NCI-H2107 (cell line): ENCODE results near the gene LYZL6.
"Not testable (repeated sequence)": the region's sequence is repeated elsewhere in the genome, so short reads cannot be mapped to it uniquely, and the experiment has no call there.

Source experiments
- DNase-seq: peaks from one replicate; lab custom pipeline; 2025; lab: John Stamatoyannopoulos, UW

The LYZL6 gene

GRCh38 chr17:35944151-35944550 is 638 bp upstream of the LYZL6 start:
- DNase-seq, result no peak

- DNase-seq, result no peak
Measured at GRCh38 chr17:35942588-35943186, 826 bp downstream of the LYZL6 start.

DNA sequence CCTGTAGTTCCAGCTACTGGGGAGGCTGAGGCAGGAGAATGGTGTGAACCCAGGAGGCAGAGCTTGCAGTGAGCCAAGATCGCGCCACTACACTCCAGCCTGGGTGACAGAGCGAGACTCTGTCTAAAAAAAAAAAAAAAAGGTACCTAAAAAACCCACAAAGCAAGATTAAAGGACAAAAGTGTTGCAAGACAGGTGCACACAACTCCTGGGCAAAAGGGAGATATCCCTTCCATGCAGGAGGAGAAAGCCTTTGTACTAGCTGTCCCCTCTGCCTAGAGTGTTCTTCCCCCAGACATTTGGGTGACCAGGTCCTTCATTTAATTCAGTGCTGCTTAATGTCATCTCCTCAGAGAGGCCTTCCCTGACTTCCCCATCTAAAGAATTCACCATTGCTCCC is 5.0 kb downstream of the LYZL6 start:
- DNase-seq, result not testable (repeated sequence)

GRCh38 chr17:35936063-35936462 is 7.5 kb downstream of the LYZL6 start:
- DNase-seq, result no peak

- DNase-seq, result no peak
Measured at GRCh38 chr17:35934760-35935159, 8.8 kb downstream of the LYZL6 start.

- no peak for DNase-seq
Measured at GRCh38 chr17:35932586-35932985, 10.9 kb downstream of the LYZL6 start.

DNA sequence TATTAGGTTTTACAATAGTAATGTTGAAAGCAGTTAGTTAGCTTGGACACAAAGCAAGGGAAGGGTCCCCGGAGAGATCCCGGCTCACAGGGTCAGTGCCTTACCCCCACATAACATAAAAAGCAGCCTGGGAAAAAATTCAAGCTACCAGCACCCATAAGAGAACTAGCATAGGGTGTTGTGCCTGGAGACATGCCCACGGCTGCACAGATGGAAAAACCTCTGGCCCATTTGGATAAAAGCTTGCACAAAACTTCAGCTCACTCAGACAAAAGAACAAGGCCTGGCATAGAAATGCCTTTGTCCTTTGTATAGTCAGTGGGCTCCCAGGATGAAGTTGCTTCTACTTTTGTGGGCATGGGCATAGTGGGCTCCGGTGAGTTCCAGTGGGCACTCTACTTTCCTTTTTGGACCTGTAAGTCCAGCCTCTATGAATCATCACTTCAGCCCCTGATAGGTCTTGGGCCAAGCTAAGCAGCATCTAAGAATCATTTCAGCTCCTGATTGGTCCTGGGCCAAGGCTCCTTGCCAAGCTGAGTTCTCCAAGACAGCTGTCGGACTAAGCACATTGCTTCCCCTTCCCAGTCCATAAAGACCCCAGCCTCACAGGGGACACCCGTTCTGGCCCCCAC is 11.6 kb downstream of the LYZL6 start:
- no peak for DNase-seq

- peak; percentile 79 for DNase-seq
Measured at GRCh38 chr17:35930211-35931065, 13.1 kb downstream of the LYZL6 start, which contains the start of gene RDM1. Gene RDM1, minus strand, starts transcription at chr17:35930773. Its CDS starts 46 bp downstream, at chr17:35930727.

DNA sequence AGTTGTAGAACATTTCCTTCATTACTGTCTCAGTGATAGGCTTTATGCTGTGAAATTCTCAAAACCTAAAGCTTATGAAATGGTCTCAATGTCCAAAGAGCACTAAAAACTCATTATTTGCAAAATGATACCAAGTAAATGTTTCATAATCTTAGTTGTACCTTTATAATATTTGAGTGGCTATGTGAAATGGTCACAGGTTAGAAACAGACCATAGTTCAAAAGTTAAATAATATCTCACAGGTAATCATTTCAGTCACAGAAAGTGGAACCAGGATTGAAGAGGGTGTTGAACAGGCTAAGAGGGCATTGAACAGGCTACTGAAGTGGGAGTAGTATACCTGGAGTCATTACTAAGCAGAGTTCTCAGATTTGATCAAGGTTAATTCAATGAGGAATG is 15.8 kb downstream of the LYZL6 start:
- no peak for DNase-seq

GRCh38 chr17:35923609-35924114 is 19.9 kb downstream of the LYZL6 start:
- no peak for DNase-seq

DNA sequence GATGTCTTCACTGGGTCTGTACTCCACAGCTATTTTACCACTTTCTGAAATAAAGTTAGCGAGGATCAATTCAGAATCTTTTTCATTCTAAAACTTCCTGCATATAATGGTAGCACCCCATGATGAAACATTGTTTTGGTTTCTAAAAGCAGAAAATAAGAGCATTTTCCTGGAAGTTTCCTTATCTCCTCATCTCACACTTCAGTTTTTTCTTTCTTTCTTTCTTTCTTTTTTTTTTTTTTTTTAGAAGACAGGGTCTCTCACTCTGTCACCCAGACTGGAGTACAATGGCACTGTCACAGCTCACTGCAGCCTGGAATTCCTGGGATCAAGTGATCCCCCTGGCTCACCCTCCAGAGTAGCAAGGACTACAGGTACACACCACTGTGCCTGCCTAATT is 23.3 kb downstream of the LYZL6 start:
- no peak for DNase-seq

- no peak for DNase-seq
Measured at GRCh38 chr17:35918665-35919064, 24.8 kb downstream of the LYZL6 start.

DNA sequence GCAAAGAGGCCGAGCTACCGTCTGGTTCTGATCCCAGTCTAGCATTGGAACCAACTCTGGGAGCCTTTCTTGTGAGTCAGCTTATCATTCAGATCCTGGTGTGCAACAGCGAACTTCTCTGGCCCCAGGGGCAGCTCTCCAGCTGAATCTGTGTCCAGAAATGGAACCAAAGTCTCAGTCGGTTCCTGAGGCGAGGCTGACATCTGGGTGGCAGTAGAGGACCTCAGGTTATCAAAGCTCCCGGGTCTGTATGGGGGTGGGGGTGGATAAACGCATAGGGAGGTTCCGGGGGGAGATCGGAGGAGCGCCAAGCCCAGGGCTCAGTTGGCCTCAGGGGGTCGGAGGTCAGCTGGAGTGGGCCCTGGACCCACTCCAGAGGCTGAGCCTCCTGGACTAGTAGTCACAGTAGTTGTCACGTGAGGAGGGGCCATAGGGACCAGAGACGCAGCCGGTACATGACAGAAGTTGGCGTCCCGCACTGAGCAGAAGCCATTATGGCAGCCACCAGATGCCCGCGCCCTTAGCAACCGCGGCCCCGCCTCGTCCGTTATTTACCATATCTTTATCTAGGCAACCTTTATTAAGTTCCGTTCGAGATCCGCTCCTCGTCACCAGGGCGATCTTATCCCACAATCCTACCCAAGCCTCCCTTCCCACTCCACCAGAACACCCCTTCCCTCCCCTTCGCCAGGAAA is 25.8 kb downstream of the LYZL6 start:
- no peak for DNase-seq

DNA sequence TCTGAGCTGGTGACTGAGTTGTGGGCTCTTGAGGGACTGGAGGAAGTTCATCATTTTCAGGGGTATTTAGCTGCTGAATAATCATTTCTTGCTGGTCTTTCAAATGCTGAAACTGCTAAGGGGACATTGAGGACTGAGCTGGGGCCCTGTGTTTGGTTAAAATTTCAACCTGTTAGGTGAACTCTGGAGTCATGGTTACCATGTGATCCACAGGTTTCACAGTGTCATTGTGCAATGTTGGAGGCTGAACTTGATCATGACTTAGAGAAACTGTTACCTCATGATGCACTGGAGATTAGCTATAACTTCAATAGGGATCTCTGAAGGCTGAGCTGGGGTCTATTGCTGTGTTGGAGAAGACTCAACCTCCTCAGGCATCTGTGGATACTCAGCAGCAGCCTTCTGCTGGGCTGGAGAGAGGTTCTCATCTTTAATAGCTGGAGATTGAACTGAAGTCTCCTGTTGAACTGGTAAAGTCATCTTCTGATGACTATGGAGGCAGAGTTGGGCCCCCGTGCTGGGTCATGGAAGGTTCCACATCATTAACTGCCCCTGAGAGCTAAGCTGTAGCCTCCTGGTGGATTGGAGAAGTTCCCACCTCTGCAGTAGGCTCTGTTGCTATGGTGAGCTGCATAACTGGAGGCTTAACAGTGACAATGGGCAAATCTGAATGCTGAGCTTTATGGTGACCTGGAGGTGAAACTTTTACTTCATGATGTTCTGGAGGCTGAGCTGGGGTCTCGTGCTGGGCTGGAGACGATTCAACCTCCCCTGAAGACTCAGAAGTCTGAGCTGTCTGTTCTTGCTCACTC is 28.2 kb downstream of the LYZL6 start:
- no peak for DNase-seq

DNA sequence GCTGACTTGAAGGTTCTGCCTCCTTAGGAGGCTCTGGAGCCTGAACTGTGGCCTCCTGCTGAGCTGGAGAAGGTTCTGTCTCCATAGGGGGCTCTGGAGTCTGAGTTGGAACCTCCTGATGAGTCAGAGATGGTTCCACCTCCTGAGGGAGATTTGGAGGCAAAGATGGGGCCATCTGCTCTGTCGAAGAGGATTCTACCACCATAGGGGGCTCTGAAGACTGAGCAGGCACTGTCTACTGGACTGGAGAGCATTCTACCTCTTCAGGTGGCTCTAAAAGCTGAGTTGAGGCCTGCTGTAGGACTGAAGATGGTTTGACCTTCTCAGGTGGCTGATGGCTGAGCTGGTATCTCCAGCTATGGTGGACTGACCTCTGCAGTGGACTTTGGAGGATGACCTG is 29.2 kb downstream of the LYZL6 start:
- DNase-seq, result no peak

DNA sequence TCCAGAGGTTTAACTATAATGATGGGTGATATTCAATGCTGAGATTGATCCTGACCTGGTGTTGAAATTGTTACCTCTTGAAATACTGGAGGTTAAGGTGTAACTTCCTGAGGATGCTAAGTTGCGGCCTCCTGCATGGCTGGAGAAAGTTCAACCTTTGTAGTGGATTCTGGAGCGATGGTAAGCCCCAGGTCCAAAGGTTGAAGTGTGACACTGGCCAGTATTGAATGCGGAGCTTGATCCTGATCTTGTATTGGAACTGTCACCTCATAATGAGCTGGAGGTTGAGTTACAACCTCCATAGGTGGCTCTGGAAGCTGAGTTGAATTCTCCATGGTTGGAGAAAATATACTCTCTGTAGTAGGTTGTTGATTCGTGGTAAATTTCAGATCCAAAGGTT is 29.9 kb downstream of the LYZL6 start:
- no peak for DNase-seq

- DNase-seq, result no peak
Measured at GRCh38 chr17:35912942-35913341, 30.6 kb downstream of the LYZL6 start.

DNA sequence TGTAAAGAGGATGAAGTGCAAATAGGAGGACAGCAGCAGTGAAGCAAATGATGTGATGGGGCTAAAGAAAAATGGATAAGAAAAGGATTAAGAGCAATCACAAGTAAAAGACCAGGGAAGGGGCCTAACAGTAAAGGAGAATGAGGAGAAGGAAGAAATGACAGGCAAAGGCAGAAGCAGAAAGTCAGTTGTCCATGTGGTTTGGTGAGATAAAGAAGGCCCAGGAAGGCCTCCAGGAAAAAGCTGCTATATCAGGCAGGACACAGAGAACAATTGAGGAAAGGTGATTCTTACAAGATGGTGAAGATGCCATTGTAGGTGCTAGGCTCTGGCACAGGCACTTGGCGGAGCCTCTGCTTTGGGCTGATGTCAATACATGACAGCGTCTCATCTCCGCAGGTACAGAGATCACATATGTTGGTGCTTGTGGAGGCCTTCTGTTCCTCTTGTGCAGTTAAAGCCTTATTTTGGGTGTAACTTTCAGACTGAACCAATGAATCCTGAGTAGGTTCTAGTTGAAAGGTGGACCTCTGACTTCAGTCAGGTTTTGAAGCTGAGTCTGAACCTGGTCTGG is 31.1 kb downstream of the LYZL6 start:
- DNase-seq, result no peak

GRCh38 chr17:35909408-35909807 is 34.1 kb downstream of the LYZL6 start:
- no peak for DNase-seq

- DNase-seq, result no peak
Measured at GRCh38 chr17:35907691-35908090, 35.8 kb downstream of the LYZL6 start.
